Fibroblast of gingiva (primary cell): ENCODE data around the gene SNRNP200.
A peak's percentile ranks its signal among the peaks of the same experiment; 100 is the strongest.

Source experiments
- DNase-seq: peaks from one replicate; pipeline ENCODE4 v3.0.0-alpha.2; 2011; ENCODE audit warnings: low read depth

SNRNP200 gene

DNA sequence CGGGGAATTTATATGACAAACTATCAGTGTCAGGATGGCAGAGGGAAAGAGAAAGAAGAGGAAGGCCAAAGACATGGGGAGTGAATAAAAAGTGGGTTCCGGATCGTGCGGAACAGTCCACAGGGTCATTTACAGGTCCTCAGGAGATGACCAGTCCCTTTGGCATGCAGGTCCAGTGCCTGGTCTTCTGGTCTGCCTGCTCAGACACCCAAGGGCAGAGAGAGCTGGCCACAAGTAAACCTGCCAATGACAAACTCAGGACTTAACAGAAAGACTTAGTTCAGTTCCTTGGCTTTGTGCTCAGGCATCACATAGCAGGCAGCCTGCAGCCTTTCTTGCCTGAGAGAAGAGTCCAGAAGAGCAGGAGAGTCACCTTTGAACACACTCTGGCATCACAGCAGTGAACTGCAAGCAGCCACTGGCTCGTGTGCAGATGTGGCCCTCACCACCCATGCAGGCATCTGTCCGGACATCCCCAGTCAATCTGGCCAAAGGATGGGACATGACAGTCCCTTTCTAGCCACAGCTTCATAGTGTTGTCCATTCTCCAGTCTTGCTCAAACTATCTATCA is 53.5 kb downstream of the SNRNP200 start:
- DNase-seq, result peak; percentile 93

GRCh38 chr2:96250188-96250587 is 55.2 kb downstream of the SNRNP200 start:
- no peak for DNase-seq

- DNase-seq, result peak; percentile 83
These were observed 55.7 kb downstream of the SNRNP200 start for GRCh38 chr2:96249654-96250053.

GRCh38 chr2:96248624-96249023 is 56.7 kb downstream of the SNRNP200 start:
- DNase-seq, result no peak

- no peak for DNase-seq
These were observed 57.5 kb downstream of the SNRNP200 start for GRCh38 chr2:96247896-96248295.

GRCh38 chr2:96247009-96247408 is 58.3 kb downstream of the SNRNP200 start:
- DNase-seq, result no peak

- no peak for DNase-seq
These were observed 59.5 kb downstream of the SNRNP200 start for GRCh38 chr2:96245609-96246390.

GRCh38 chr2:96243843-96244242 is 61.5 kb downstream of the SNRNP200 start:
- no peak for DNase-seq

GRCh38 chr2:96241900-96242611 is 63.3 kb downstream of the SNRNP200 start:
- peak; percentile 51 for DNase-seq

- no peak for DNase-seq
These were observed 64.1 kb downstream of the SNRNP200 start for GRCh38 chr2:96241227-96241626.

DNA sequence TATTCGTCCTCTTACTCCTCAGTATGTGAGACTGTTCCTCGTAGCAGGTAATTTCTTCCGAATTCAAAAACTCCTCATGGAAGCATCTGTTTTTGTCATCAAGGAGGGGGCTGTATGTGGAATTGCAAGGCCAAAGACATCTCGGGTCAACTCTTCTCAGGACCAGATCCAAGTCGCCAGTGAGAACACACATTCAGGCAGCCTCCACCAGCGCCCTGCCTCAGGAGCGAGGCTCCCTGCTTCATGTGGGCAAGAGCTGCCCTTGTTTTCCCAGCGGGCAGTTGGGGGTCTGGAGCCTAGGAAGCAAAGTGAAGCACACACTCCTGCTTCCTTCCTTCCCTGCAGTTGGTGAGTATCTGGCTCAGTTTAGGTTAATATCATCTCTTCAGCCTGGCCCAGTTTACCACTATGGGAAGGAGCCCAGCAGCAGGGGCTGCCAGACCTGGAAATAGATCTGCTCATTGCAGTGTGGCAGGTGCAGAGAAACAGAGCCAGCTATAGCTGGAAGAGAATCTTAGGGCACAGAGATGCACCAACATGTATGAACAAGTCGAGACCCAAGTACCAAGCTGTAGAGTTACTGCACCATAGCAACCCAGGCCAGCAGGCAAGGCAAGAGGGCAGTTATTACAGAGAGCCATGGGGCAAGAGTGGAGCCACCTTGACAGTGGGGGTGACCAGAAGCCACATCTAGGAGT is 64.9 kb downstream of the SNRNP200 start:
- no peak for DNase-seq

- no peak for DNase-seq
These were observed 65.5 kb downstream of the SNRNP200 start for GRCh38 chr2:96239745-96240264.

GRCh38 chr2:96239091-96239490 is 66.3 kb downstream of the SNRNP200 start:
- DNase-seq, result no peak

- no peak for DNase-seq
These were observed 67.1 kb downstream of the SNRNP200 start for GRCh38 chr2:96238266-96238665.

DNA sequence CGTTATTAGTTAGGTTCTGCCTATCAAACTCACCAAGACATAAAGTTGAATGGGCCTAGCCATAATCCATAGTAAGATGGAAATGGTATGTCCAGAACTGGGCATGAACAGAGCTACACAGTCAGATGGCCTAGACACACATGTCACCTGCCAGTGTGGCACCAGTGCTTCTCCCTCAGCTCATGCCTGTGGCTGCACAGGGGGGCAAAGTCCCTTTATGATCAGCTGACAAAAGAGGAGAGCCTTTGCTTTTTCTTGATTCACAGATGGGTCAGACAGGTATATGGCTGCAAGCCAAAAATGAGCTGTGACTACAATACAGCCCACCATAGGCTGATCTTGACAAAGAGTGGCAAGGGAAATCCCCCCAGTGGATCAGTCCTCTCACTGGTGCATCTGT is 68.5 kb downstream of the SNRNP200 start:
- DNase-seq, result no peak

DNA sequence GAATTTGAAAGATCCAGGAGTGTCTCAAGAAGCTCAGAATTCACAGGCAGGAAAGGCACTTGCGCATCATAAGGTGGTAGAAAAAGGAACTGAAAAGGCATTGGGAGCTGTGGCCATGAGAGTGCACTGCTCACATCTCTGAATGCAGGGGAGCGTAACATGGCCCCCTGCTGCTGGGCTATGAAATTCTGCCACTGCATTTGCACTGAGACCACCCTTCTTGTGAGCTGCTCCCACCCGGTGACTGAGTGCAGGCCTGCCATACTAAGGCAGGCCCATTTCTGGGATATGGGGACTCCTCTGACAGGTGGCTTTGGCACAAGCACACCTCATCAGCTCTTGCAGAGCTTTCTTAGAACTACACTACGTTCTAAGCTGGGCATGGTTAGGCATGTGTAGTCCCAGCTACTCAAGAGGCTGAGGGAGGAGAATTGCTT is 71.4 kb downstream of the SNRNP200 start:
- no peak for DNase-seq

GRCh38 chr2:96233436-96233835 is 71.9 kb downstream of the SNRNP200 start:
- no peak for DNase-seq

DNA sequence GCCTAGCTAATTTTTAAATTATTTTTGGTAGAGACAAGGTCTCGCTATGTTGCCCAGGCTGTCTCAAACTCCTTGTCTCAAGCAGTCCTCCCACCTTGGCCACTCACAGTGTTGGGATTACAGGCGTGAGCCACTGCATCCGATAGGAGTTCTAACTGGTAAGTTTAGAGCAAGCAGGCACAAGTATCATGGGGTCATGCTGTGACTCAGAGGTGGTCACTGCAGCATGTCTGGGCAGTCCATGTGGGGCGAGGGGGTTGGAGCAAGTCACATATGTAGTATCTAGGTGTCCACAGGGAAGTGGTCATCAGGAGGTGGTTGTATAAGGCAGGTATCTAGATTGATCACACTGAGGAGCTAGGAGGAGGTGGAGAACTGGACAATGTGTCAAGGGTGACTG is 74.0 kb downstream of the SNRNP200 start:
- no peak for DNase-seq

DNA sequence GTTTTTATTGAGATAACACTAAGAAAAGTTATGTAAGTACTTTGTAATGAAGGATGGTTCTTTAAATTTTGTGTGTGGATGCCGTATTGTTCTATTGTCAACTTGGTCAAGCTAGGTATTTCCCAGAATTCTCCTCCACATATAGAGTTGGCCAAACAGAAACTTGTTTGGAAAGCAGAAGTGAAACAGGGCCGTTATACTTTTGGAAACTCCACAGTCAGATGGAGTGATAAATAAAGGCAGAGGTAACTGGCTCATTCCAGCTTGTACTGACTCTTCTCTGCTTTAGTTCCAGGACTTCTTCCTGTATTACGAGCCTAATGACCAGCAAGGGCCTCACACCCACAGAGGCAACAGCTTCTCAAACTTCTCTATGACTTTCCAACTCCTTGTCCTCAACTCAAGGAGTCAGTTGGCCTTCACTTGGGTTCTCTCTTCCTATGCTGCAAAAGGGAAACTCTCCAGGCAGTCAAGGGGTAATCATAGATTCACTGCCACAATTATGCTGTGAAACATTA is 80.3 kb downstream of the SNRNP200 start:
- no peak for DNase-seq
